ENCODE results near the gene CELA1.

CELA1 gene

DNA sequence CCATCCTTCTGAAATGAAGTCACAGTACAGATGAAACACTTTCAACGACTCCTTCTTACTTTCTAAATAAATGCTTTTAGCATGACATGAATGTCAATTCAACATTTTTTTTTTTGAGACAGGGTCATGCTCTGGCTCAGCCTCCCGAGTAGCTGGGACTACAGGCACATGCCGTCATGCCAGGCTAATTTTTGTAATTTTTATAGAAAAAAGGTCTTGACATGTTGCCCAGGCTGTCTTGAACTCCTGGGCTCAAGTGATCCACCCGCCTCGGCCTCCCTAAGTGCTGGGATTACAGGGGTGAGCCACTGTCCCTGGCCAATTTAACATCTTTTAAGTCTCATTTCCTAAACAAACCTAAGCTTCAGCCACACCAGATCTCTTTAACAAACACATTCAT, 28.4 kb upstream of the CELA1 start:
- no peak for DNase-seq (ENCODE audit: low read depth in 2 of 2)

DNA sequence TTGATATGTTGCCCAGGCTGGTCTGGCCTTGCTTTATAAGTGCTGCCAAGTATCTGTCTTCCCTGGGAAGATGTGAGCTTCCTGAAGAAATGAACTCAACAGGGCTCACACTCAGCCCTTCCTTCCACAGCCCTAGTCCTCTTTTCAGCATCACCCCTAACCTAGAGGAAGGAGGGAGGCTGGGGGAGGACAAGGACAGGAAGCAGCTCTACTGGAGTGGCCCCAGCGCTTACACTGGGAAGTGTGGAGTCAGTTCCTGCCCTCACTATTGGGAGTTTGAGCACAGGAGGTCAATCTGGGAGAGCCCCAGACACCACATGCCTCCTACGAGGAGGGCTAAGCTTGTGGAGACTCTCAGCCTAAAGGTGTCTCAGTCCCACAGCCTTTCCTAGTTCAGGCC, 27.9 kb upstream of the CELA1 start:
- no peak for DNase-seq (ENCODE audit: low read depth in 2 of 2)

DNA sequence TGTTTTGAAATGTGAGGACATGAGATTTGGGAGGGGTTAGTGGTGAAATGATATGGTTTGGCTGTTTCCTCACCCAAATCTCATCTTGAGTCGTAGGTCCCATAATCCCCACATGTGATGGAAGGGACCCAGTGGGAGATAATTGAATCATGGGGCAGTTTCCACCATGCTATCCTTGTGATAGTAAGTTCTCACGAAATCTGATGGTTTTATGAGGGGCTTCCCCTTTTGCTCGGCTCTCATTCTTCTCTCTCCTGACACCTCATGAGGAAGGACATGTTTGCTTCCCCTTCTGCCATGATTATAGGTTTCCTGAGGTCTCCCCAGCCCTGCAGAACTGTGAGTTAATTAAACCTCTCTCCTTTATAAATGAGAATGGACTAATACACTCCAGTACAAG, 26.7 kb upstream of the CELA1 start:
- no peak for DNase-seq (ENCODE audit: low read depth in 2 of 2)

DNA sequence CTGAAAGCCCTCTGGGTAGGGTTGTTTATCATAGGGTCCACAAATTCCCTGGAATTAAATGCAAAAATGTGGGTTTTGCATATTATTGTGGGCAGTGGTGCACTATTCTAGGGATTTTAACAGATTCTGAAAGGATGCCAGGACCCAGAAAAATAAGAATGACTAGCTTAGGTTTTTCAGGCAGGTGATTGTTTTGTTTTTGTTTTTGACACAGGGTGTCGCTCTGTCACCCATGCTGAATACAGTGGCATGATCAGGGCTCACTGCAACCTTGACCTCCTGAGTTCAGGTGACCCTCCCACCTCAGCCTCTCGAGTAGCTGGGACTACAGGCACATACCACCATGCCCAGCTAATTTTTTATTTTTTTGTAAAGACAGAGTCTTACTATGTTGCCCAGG, 25.5 kb upstream of the CELA1 start:
- no peak for DNase-seq (ENCODE audit: low read depth in 2 of 2)

DNA sequence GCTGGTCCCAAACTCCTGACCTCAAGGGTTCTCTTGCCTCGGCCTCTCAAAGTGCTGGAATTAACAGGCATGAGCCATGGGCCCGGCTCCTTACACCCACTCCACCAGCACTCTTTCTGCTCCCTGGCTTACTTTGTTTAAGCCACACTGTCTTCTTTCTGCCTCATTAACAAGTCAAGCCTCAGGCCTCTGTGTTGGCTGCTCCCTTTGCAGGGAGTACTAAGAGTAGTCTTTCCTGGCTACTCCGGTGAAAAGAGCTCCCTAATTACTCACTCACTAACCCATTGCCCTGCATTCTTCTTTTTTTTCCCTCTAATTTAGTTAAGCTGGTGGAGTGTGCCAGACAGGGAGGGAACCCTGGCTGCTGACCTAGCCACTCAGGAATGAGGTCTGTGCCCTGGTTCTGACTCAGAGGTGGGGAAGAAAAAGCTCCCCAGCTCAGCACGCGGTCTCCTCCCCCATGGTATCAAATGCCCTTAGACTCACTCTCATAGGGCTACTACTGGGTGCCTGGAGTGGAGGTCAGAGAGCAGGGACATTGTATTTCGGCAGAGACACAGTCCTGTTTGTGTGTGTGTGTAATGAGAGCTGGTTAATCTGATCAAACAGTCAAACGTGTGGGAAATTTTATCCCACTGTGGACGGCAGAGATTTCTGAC, 24.9 kb upstream of the CELA1 start:
- DNase-seq (ENCODE audit: low read depth in 2 of 2): no peak

DNA sequence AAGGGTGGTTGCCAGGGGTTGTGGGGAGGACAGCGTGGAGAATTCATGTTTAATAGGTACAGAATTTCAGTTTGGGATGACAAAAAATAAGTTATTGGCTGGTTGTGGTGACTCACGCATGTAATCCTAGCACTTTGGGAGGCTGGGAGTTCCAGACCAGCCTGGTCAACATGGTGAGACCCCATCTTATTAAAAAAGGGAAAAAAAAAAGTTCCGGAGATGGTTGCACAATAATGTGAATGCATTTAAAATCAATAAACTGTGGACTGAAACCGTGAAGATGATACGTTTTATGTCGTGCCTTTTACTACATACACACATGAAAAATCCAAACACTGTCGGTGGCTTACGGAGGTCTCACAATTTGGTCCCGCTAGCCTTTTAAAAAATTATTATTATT, 24.2 kb upstream of the CELA1 start:
- DNase-seq (ENCODE audit: low read depth in 2 of 2): no peak

DNA sequence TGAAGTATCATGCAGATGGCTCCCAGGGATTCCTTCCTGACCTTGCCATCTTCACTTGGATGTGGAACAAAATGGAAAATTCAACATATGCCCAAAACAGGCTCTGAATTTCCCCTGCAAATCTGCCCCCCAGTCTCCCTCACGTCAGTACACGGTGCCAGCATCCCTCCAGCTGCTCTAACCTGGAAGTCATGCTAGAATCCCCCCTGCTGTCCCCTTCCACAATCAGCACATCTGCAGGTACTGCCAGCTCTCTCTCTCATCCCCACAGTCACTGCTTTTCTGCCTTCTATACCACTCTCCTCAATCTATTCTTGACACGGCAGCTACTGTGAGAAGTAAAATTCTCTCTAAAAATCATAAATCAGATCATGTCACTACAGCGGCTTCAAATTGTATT, 23.1 kb upstream of the CELA1 start:
- no peak for DNase-seq (ENCODE audit: low read depth in 2 of 2)

DNA sequence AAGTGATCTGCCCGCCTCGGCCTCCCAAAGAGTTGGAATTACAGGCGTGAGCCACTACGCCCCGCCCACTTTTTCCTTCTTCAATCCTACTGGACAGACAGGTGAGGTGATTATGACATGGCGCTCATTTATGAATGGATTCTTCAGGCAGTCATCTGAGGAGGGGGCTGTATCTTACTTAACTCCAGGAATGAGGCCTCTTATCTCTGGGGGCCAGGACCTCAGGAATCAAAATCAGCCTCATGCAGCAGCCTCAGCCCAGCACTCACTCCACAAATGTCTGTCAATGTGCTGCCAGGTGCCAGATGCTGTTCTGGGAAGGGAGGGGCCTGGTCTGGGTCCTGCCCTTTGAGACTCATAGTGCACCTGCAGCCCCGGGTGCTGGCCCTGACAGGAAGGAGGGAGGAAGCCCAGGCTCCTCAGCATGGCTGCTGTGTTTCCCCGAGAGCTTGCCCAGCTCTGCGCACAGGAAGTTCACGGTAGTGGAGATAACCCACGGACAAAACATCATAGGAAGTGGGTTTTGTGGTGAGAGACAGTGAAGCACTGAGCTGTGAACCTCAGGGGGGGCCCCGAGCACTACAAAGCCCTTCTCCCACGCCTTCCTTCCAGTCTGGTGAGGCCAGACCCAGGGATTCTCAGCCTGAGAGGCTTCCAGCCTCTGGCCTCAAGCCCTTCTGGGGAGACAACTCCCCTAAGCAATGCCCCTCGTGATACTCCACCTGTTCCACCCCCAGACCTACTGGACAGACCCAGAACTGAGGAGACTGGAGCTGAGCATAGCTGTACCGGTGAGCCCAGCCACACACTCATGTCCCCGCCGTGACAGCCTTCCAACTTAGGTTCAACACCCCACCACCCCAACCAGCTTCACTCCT, 22.4 kb upstream of the CELA1 start:
- DNase-seq (ENCODE audit: low read depth in 2 of 2): peak; percentile 62 to 78

DNA sequence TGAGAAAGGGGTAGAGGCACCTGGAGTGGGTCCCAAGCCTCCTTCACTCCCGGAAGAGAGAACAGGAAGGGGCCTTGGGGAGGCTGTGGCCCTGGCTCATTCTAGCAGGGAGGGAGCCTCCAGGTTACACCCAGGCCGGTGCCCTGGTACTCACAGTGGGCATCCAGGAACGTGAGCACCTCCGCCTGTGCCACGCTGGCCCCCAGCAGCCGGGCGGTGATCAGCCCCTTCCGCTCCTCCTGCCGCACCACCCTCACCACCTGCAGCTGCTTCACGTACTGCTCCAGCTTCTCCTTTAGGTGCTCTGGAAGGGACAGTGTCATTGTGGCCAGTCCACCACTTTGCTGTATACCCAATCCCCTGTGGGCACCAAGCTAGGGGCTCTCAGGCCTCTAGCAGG, 18.8 kb upstream of the CELA1 start:
- no peak for DNase-seq (ENCODE audit: low read depth in 2 of 2)

DNA sequence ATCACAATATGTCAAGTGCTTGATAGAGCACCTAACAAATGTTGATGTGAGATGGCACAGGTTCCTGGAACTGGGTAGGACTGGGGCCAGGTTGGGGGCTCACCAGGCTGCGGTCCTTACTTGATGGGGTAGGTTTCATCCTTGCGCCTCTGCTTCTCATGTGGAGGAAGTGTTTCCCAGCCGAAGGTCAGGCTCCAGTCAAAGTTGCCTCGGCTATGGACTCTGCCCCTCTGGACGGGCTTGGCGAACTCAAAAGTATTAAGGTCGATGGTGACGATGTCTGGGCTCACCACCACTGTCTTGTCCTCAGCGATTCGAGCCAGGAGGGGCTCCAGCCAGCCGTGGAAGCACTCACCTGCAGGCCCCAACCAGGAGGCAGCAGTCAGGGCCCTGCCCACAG, 17.5 kb upstream of the CELA1 start:
- DNase-seq (ENCODE audit: low read depth in 2 of 2): no peak

DNA sequence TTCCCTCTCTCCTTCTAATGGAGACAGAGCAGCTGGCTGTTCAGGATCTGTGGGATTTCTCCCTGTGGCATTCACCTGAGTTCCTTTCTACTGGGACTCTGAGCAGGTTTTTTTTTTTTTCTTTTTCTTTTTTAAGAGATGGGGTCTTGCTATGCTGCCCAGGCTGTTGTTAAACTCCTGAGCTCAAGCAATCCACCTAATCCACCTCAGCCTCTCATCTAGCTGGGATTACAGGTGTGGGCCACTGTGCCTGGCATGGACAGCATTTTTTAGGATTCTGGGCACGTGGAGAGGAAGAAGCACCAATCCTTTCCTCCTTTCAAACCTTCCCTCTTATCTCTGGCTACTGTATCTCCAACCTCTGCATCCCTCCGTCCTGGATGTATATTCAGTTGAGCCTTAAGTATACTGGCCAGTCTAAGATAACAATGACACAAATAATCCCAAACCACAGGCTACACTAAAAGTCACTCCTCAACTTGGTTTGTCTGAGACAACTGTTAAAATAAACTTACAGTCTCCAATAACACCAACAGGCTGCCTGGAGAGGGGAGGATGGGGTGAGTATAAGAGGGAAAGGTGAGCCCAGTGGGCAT, 16.4 kb upstream of the CELA1 start:
- no peak for DNase-seq (ENCODE audit: low read depth in 2 of 2)

DNA sequence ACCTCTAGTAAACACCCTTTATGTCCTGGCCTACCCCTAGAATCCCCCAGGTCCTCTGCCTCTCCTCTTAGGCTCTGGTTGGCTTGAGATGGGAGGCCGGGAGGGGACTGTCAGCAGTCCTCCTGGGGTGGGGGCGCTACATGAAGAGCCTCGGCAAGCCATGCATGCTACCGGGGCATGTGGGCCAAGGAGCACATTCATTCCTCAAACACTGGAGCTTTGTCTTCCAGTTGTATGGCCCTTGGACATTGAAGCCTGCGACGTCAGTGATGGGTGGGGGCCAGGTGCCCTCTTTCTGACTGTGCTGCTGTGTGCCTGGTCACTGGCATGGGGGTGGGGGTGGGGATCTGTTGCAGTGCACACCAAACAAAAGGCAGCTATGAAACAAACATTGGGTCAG, 15.8 kb upstream of the CELA1 start:
- DNase-seq (ENCODE audit: low read depth in 2 of 2): no peak

DNA sequence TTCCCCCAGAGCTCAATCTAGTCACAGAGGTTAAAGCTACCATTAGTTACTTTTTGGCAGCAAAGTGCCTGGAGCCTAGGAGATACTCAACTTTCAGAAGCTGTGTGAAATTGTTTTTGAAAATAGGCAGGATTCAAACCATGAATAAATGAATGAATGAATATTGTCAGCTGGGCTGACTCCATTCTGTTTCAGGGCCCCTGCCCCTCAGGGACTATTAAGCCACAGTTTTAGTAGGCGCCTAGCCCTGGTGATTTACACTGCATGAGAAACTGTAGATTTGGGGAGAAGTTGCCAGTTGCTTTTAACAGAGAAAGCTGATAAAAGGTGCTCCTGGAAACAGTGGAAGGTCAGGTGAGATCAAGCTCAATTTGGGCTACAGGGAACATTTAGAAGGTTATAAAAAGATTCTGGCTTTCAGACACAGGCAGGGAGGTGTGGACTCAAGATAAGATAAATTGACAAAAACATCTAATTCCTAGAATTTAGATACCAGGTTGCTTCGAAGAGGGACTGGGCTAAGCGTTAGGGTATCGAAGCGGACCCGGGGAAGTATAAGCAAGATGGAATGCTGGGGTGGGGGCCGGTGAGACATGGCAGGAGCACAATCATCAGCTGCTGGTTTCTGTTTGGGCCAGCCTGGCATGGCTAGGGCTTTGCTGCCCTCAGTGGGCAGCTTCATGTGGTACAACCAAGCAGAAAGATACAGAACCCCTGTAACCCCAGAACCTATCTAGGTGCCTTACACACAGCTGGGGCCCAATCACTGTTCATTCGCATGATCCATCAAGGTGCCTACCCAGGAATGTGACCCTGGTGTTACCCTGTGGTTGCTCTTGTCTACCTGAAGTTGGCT, 14.9 kb upstream of the CELA1 start:
- no peak for DNase-seq (ENCODE audit: low read depth in 2 of 2)

DNA sequence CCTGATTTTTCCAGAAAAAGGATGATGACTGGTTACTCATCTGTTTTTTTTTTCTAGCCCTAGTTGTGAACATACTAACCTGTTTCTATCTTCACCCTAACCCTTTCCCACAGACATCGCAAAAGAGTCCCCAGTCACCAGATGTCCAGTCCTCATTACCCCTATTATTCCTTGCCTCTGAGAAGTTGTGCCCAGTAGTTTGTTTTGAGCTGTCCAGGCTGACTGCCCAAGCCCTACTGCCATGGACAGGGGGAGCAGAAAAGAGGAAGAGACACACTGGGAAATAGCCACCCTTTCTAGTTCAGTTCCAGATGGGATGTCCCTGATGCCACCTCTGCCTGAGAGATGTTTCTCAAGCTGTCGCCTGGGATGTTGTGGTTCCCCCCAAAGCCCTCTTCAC, 13.8 kb upstream of the CELA1 start:
- DNase-seq (ENCODE audit: low read depth in 2 of 2): no peak

DNA sequence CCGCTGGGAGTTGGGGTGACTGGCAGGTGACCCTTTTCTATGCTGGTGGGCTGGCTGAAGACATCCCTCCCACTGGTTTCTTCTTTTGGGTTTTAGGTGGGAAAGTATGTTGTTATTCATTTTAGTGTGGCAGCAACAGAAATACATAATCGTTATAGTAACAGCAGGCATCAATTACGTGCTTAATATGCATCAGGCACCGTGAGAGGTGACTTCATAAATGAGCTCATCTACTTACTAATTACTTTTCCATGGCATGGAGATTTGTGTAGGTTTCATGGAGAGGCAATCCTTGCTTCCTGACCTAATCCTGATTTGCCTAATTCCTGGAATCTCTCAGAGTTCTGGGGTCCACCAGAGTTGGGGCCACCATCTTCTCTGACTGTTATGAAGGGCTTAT, 13.4 kb upstream of the CELA1 start:
- DNase-seq (ENCODE audit: low read depth in 2 of 2): no peak

DNA sequence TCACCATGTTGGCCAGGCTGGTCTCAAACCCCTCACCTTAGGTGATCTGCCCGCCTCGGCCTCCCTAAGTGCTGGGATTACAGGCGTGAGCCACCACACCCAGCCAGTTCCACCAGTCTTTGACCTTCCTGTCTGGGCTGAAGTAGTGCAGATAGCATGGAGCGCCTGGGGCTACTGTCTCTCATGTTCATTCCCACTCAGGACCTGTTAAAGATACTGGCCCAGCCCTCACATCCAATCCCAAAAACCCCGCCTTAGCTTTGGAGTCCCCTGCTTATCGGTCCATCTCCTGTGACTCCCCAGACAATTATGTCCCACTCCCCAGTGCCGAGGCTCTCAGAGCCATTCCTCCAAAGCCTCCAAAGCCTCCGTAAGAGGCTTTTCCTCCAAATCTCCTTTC, 12.0 kb upstream of the CELA1 start:
- no peak for DNase-seq (ENCODE audit: low read depth in 2 of 2)

DNA sequence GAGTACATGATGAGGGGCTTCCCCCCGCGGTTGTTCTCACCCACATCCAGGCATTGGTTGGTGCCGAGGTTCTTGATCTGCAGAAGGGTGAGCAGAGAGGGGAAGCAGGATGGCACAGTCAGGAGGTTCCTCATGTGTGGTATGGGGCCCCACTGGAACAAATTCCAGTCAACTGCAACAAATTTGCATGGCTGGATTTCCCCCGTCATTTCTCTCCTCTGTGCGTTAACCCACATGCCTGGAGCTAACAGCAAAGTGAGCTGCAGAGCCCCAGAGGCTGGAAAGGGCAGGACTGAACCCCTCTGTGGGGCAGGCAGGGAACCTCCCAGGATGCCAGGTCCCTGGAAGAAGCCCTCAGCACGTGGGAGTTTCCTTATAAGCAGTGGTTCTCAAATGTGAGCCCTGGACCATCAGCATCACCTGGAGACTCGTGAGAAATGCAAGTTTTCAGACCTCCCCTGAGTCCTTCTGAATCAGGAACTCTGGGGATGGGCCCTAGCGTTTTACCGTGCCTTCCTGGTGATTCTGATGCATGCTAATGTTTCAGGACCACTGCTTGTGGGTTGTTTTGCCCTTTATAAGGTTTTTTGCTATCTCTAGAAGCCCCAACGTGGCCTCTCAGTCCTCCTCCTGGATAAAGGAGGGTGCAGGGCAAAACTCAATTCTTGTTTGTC, 11.0 kb upstream of the CELA1 start:
- DNase-seq (ENCODE audit: low read depth in 2 of 2): peak in 1 of 2 experiments; percentile 20

DNA sequence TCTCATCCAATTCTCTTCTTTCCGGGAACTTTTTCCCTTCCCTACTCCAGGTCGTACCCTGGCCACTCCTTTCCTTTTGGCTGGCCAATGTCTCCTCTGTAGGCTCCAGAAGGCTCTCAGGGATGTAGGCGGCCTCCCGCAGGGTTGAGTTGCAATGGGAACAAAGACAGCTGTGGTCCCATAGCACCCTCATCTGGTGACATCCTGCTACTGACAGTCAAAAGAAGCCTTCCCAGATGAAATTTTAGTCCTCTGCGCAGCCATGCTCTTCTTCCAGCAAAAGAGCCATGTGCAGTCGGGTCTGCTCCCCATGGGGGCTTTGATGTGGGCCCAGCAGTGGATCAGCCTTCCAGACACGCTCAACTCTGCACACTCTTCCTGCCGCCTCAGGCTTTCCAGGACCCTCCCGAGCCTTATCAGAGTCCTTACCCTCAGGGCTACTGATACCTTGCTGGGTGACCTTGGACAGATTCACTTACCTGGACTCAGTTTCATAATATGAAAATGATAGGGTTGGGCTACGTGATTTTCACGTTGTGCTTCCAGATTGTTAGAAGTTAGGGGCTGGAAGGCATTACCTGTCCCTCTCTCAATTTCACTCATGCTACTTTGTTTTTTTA, 5.5 kb upstream of the CELA1 start:
- DNase-seq (ENCODE audit: low read depth in 2 of 2): peak in 1 of 2 experiments; percentile 26

DNA sequence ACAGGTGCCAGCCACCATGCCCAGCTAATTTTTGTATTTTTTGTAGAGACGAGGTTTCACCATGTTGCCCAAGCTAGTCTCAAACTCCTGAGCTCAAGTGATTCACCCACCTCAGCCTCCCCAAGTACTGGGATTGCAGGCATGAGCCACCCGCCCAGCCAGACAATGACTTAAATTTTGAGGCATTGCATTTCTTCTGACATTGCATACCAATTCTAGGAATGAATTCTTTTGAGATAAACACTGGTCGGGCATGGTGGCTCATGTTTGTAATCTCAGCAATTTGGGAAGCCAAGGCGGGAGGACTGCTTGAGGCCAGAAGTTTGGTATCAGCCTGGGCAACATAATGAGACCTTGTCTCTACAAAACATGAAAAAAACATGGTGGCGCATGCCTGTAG, 2.5 kb upstream of the CELA1 start:
- no peak for DNase-seq (ENCODE audit: low read depth in 2 of 2)

DNA sequence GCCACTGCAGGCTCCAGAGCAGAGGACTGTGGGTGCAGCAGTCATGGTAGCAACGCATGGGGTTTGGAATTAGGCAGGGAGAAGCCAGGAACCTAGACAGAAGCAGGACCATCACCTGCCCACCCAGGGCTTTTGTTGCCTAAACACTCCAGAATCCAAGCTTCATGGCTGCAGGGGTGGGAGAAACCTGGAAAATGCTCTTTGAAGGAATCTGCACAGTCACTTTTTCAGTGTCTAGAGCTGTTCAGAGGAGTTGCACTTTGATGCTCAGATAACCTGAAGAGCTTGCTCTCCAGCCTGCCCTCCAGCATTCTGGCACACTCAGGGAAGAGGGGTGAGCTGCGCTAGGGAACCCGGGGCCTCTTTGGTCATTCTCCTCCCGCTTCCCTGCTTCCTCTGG, 1.6 kb upstream of the CELA1 start:
- DNase-seq (ENCODE audit: low read depth in 2 of 2): no peak

DNA sequence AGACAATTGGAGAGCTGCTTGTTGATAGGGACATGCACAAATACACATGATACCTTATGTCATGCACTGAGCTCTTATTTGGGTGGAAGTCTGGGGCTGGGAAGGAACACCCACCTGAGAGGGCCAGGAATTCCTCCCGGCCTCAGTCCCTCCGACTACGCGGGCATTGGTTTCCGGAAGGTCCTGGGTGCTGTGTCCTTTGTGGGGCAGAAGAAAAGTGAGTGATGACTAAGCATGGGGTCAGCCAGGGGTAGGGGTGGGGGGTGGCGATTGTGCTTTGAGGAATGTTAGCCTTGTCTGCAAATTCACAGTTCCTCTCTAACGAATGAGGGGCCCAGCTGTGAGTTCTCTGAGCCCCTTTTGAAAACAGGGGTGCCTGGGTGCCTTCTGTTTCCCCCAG, 798 bp downstream of the CELA1 start:
- DNase-seq (ENCODE audit: low read depth in 2 of 2): no peak

Data from stimulated activated CD4-positive, alpha-beta T cell treated with anti-CD3 and anti-CD28 coated beads, Interleukin-12 subunit alpha, Interleukin-12 subunit beta, amount 100 ng/mL, for 24 hours (primary cell).